Measurements from ENCODE around the gene PARVB.
"Not testable (repeated sequence)": the region's sequence is repeated elsewhere in the genome, so short reads cannot be mapped to it uniquely, and the experiment has no call there.

Gene PARVB

GRCh38 chr22:44108076-44108475 lies 84.0 kb downstream of the PARVB start:
- H3K4me3 Mint-ChIP-seq: no peak overlapping the region
- no peaks in the 10 kb centered on the region for H3K4me1 Mint-ChIP-seq (ENCODE audit: low read depth)
- H3K9me3 Mint-ChIP-seq: no peaks in the 10 kb centered on the region
- H3K36me3 Mint-ChIP-seq (ENCODE audit: low read depth): no peaks in the 10 kb centered on the region
- H3K27ac Mint-ChIP-seq: no peak overlapping the region
- no peaks in the 10 kb centered on the region for H3K27me3 Mint-ChIP-seq

GRCh38 chr22:44108806-44109385 lies 84.8 kb downstream of the PARVB start:
- no peaks in the 10 kb centered on the region for H3K36me3 Mint-ChIP-seq (ENCODE audit: low read depth)
- H3K27me3 Mint-ChIP-seq: no peaks in the 10 kb centered on the region
- H3K27ac Mint-ChIP-seq: no peak overlapping the region
- H3K4me1 Mint-ChIP-seq (ENCODE audit: low read depth): no peaks in the 10 kb centered on the region
- no peaks in the 10 kb centered on the region for H3K9me3 Mint-ChIP-seq
- no peak overlapping the region for H3K4me3 Mint-ChIP-seq

GRCh38 chr22:44109416-44109815 lies 85.3 kb downstream of the PARVB start:
- no peak overlapping the region for H3K27ac Mint-ChIP-seq
- H3K36me3 Mint-ChIP-seq (ENCODE audit: low read depth): no peaks in the 10 kb centered on the region
- H3K9me3 Mint-ChIP-seq: no peaks in the 10 kb centered on the region
- no peak overlapping the region for H3K4me3 Mint-ChIP-seq
- no peaks in the 10 kb centered on the region for H3K27me3 Mint-ChIP-seq
- no peaks in the 10 kb centered on the region for H3K4me1 Mint-ChIP-seq (ENCODE audit: low read depth)

GRCh38 chr22:44110656-44111055 lies 86.6 kb downstream of the PARVB start:
- H3K27ac Mint-ChIP-seq; H3K36me3 Mint-ChIP-seq (ENCODE audit: low read depth); H3K4me1 Mint-ChIP-seq (ENCODE audit: low read depth); H3K4me3 Mint-ChIP-seq; H3K9me3 Mint-ChIP-seq; H3K27me3 Mint-ChIP-seq: not testable (repeated sequence)

- Mint-ChIP-seq H3K9me3 (no peaks in the 10 kb centered on the region), H3K36me3 (ENCODE audit: low read depth) (no peaks in the 10 kb centered on the region), H3K4me3 (no peak overlapping the region), H3K27me3 (no peaks in the 10 kb centered on the region), H3K27ac (no peak overlapping the region), H3K4me1 (ENCODE audit: low read depth) (no peaks in the 10 kb centered on the region)
These were observed 87.6 kb downstream of the PARVB start for GRCh38 chr22:44111562-44112155.

- Mint-ChIP-seq H3K36me3 (ENCODE audit: low read depth) (no peaks in the 10 kb centered on the region), H3K4me3 (no peak overlapping the region), H3K9me3 (no peaks in the 10 kb centered on the region), H3K27ac (no peak overlapping the region), H3K4me1 (ENCODE audit: low read depth) (no peaks in the 10 kb centered on the region), H3K27me3 (no peaks in the 10 kb centered on the region)
These were observed 88.1 kb downstream of the PARVB start for GRCh38 chr22:44112191-44112590.

GRCh38 chr22:44116331-44116730 lies 92.2 kb downstream of the PARVB start:
- H3K27ac Mint-ChIP-seq: no peak overlapping the region
- no peak overlapping the region for H3K4me3 Mint-ChIP-seq

GRCh38 chr22:44116755-44117684 lies 92.9 kb downstream of the PARVB start:
- H3K4me1 Mint-ChIP-seq (ENCODE audit: low read depth): no peaks in the 10 kb centered on the region
- H3K9me3 Mint-ChIP-seq: no peaks in the 10 kb centered on the region
- H3K27me3 Mint-ChIP-seq: no peaks in the 10 kb centered on the region
- H3K36me3 Mint-ChIP-seq (ENCODE audit: low read depth): peaks cover 16% of the 10 kb centered on the region
- H3K27ac Mint-ChIP-seq: no peak overlapping the region
- H3K4me3 Mint-ChIP-seq: no peak overlapping the region

More at GRCh38 chr22:44116331-44116730, 92.2 kb downstream of the PARVB start:
- Mint-ChIP-seq H3K27me3 (no peaks in the 10 kb centered on the region), H3K9me3 (no peaks in the 10 kb centered on the region), H3K4me1 (ENCODE audit: low read depth) (no peaks in the 10 kb centered on the region), H3K36me3 (ENCODE audit: low read depth) (peaks cover 16% of the 10 kb centered on the region)

- H3K4me3 Mint-ChIP-seq: no peak overlapping the region
- no peak overlapping the region for H3K27ac Mint-ChIP-seq
- H3K4me1 Mint-ChIP-seq (ENCODE audit: low read depth): no peaks in the 10 kb centered on the region
- no peaks in the 10 kb centered on the region for H3K27me3 Mint-ChIP-seq
- H3K36me3 Mint-ChIP-seq (ENCODE audit: low read depth): peaks cover 19% of the 10 kb centered on the region
- no peaks in the 10 kb centered on the region for H3K9me3 Mint-ChIP-seq
These were observed 93.6 kb downstream of the PARVB start for GRCh38 chr22:44117746-44118145.

- Mint-ChIP-seq H3K27ac (no peak overlapping the region), H3K27me3 (no peaks in the 10 kb centered on the region), H3K9me3 (no peaks in the 10 kb centered on the region), H3K4me1 (ENCODE audit: low read depth) (no peaks in the 10 kb centered on the region), H3K36me3 (ENCODE audit: low read depth) (peaks cover 22% of the 10 kb centered on the region), H3K4me3 (no peak overlapping the region)
These were observed 94.7 kb downstream of the PARVB start for GRCh38 chr22:44118645-44119315.

GRCh38 chr22:44119669-44120313 lies 95.7 kb downstream of the PARVB start:
- Mint-ChIP-seq H3K36me3 (ENCODE audit: low read depth) (peaks cover 22% of the 10 kb centered on the region), H3K4me3 (no peak overlapping the region), H3K27ac (no peak overlapping the region), H3K27me3 (no peaks in the 10 kb centered on the region), H3K9me3 (no peaks in the 10 kb centered on the region), H3K4me1 (ENCODE audit: low read depth) (no peaks in the 10 kb centered on the region)

GRCh38 chr22:44120314-44120704 lies 96.2 kb downstream of the PARVB start:
- no peak overlapping the region for H3K27ac Mint-ChIP-seq
- peaks cover 22% of the 10 kb centered on the region for H3K36me3 Mint-ChIP-seq (ENCODE audit: low read depth)
- no peak overlapping the region for H3K4me3 Mint-ChIP-seq
- H3K4me1 Mint-ChIP-seq (ENCODE audit: low read depth): no peaks in the 10 kb centered on the region
- H3K27me3 Mint-ChIP-seq: no peaks in the 10 kb centered on the region
- no peaks in the 10 kb centered on the region for H3K9me3 Mint-ChIP-seq

- Mint-ChIP-seq H3K27ac (no peak overlapping the region), H3K4me1 (ENCODE audit: low read depth) (no peaks in the 10 kb centered on the region), H3K9me3 (peaks cover 10% of the 10 kb centered on the region), H3K27me3 (no peaks in the 10 kb centered on the region), H3K36me3 (ENCODE audit: low read depth) (peaks cover 19% of the 10 kb centered on the region), H3K4me3 (no peak overlapping the region)
These were observed 101.3 kb downstream of the PARVB start for GRCh38 chr22:44125421-44125820.

GRCh38 chr22:44126807-44127206 lies 102.7 kb downstream of the PARVB start:
- Mint-ChIP-seq H3K27me3 (no peaks in the 10 kb centered on the region), H3K4me1 (ENCODE audit: low read depth) (no peaks in the 10 kb centered on the region), H3K27ac (no peak overlapping the region), H3K4me3 (no peak overlapping the region), H3K9me3 (peaks cover 10% of the 10 kb centered on the region), H3K36me3 (ENCODE audit: low read depth) (peaks cover 23% of the 10 kb centered on the region)

Measured in stimulated activated naive CD8-positive, alpha-beta T cell treated with anti-CD3 and anti-CD28 coated beads, Interleukin-15, Interleukin-2, amounts not matched to agents 100 ng/mL and 50 ng/mL, for 24 hours (primary cell).